ENCODE measurements around the gene SPTAN1. TPM values are rescaled to one million over a fixed set of nuclear protein-coding genes. Genes with fewer than 3 reads are reported as not detected.

SPTAN1 gene
- total RNA-seq, 1 experiment from 2014 or later = 408 TPM

DNA sequence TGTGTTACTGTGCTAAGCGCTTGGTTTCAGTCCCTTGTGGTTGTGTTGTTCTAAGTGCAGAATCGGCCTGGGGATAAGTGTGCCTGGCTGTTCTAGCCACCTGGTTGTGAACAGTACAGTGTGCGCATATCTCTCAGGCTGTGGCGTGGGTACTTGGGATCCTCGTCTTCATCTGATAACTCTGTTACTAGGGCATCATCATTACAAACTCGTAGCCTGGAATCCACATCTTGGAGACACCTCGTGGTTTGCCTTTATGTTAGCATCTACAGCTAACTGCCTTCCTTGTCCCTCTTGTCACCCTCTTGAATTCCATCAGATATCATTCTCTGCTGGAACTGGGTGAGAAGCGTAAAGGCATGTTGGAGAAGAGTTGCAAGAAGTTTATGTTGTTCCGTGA is 41.5 kb downstream of the SPTAN1 start:
- DNase-seq = no peak
- BruUV-seq (replicated peaks) = no TSS peak
- TF ChIP-seq, protein P1, sequence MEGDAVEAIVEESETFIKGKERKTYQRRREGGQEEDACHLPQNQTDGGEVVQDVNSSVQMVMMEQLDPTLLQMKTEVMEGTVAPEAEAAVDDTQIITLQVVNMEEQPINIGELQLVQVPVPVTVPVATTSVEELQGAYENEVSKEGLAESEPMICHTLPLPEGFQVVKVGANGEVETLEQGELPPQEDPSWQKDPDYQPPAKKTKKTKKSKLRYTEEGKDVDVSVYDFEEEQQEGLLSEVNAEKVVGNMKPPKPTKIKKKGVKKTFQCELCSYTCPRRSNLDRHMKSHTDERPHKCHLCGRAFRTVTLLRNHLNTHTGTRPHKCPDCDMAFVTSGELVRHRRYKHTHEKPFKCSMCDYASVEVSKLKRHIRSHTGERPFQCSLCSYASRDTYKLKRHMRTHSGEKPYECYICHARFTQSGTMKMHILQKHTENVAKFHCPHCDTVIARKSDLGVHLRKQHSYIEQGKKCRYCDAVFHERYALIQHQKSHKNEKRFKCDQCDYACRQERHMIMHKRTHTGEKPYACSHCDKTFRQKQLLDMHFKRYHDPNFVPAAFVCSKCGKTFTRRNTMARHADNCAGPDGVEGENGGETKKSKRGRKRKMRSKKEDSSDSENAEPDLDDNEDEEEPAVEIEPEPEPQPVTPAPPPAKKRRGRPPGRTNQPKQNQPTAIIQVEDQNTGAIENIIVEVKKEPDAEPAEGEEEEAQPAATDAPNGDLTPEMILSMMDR (IDR thresholded peaks at IDR 0.05; ENCODE audit: insufficient read depth in 1 of 2, low read depth in 1 of 2, low read length in 1 of 2, severe bottlenecking in 1 of 2, unreplicated experiment in 1 of 2) = no peak
- Histone ChIP-seq H3K36me3 (ENCODE audit: control insufficient read depth, insufficient read depth, low read length) (peaks cover 6% of the 10 kb centered on the region; the same call in 1 of the 2 replicates), H3K4me1 (0 out of 2 replicates have a peak, but pooled peaks cover 3% of the 10 kb centered on the region), H3K27me3 (replicated peaks; ENCODE audit: control insufficient read depth, insufficient read depth, low read length) (no peaks in the 10 kb centered on the region), H3K4me3 (ENCODE audit: low read depth, low read length) (no peak overlapping the region), H3K9me3 (no peaks in the 10 kb centered on the region)
- ChIA-PET CTCF (no interaction called here), POLR2A (no interaction called here)
- Mint-ChIP-seq H3K4me1 (ENCODE audit: low read depth, unreplicated experiment) (no peaks in the 10 kb centered on the region), H3K9me3 (ENCODE audit: unreplicated experiment) (no peaks in the 10 kb centered on the region), H3K36me3 (ENCODE audit: insufficient read depth, unreplicated experiment) (peaks cover 95% of the 10 kb centered on the region), H3K4me3 (ENCODE audit: unreplicated experiment) (no peak overlapping the region), H3K27me3 (ENCODE audit: insufficient read depth, unreplicated experiment) (no peaks in the 10 kb centered on the region), H3K27ac (ENCODE audit: unreplicated experiment) (no peak overlapping the region)
- intact Hi-C loops (cut with micrococcal nuclease; ENCODE audit: unreplicated experiment) = no loop called here

- no peak overlapping the region for H3K27ac Mint-ChIP-seq (ENCODE audit: unreplicated experiment)
- ChIA-PET POLR2A (no interaction called here), CTCF (interaction anchor here (1.2 kb wide), 1 partner anchor 41 kb away, joined by 3 read pairs; no protein-coding TSS in a partner anchor)
- no peak for DNase-seq
- H3K4me1 ChIP-seq = no peaks in the 10 kb centered on the region
- H3K4me3 Mint-ChIP-seq (ENCODE audit: unreplicated experiment) = no peak overlapping the region
- H3K36me3 ChIP-seq (ENCODE audit: control insufficient read depth, insufficient read depth, low read length) = peaks cover 4% of the 10 kb centered on the region; the same call in 1 of the 2 replicates
- peaks cover 95% of the 10 kb centered on the region for H3K36me3 Mint-ChIP-seq (ENCODE audit: insufficient read depth, unreplicated experiment)
- no TSS peak for BruUV-seq (replicated peaks)
- no peak overlapping the region for H3K4me3 ChIP-seq (ENCODE audit: low read depth, low read length)
- H3K27me3 Mint-ChIP-seq (ENCODE audit: insufficient read depth, unreplicated experiment) = no peaks in the 10 kb centered on the region
- TF ChIP-seq, protein P1 (IDR thresholded peaks at IDR 0.05; ENCODE audit: insufficient read depth in 1 of 2, low read depth in 1 of 2, low read length in 1 of 2, severe bottlenecking in 1 of 2, unreplicated experiment in 1 of 2) = no peak
- no peaks in the 10 kb centered on the region for H3K9me3 ChIP-seq
- no peaks in the 10 kb centered on the region for H3K4me1 Mint-ChIP-seq (ENCODE audit: low read depth, unreplicated experiment)
- intact Hi-C loops (cut with micrococcal nuclease; ENCODE audit: unreplicated experiment) = no loop called here
- H3K9me3 Mint-ChIP-seq (ENCODE audit: unreplicated experiment) = no peaks in the 10 kb centered on the region
- no peaks in the 10 kb centered on the region for H3K27me3 ChIP-seq (replicated peaks; ENCODE audit: control insufficient read depth, insufficient read depth, low read length)
Measured at GRCh38 chr9:128595471-128595870, 43.1 kb downstream of the SPTAN1 start.

DNA sequence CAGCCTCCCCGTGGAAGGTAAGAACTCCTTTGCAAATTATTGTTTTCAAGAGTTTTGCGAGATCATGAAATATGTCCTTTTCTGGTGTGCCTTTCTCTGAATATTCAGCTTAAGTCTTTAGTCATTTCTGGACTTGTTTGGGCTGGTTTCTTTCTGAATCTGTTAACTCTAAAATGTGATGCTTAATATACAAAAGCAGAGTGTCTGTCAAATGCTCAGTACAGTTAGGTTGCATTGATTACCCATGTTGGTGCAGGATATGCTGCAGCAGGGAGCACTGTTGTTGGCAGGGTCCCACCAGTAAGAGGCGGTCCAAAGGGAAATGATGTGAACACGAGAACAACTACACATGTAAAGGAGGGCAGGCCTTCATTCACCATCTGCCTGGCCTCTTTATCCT is 47.7 kb downstream of the SPTAN1 start:
- DNase-seq = no peak
- Mint-ChIP-seq H3K27ac (ENCODE audit: unreplicated experiment) (no peak overlapping the region), H3K9me3 (ENCODE audit: unreplicated experiment) (no peaks in the 10 kb centered on the region), H3K36me3 (ENCODE audit: insufficient read depth, unreplicated experiment) (peaks cover 95% of the 10 kb centered on the region), H3K4me3 (ENCODE audit: unreplicated experiment) (no peak overlapping the region), H3K27me3 (ENCODE audit: insufficient read depth, unreplicated experiment) (no peaks in the 10 kb centered on the region), H3K4me1 (ENCODE audit: low read depth, unreplicated experiment) (no peaks in the 10 kb centered on the region)
- intact Hi-C loops (cut with micrococcal nuclease; ENCODE audit: unreplicated experiment) = no loop called here
- Histone ChIP-seq H3K27me3 (replicated peaks; ENCODE audit: control insufficient read depth, insufficient read depth, low read length) (no peaks in the 10 kb centered on the region), H3K4me1 (no peaks in the 10 kb centered on the region), H3K9me3 (no peaks in the 10 kb centered on the region), H3K4me3 (ENCODE audit: low read depth, low read length) (no peak overlapping the region), H3K36me3 (ENCODE audit: control insufficient read depth, insufficient read depth, low read length) (peaks cover 3% of the 10 kb centered on the region)
- TF ChIP-seq, protein P1 (IDR thresholded peaks at IDR 0.05; ENCODE audit: insufficient read depth in 1 of 2, low read depth in 1 of 2, low read length in 1 of 2, severe bottlenecking in 1 of 2, unreplicated experiment in 1 of 2) = no peak
- POLR2A ChIA-PET = no interaction called here
- no TSS peak for BruUV-seq (replicated peaks)
- CTCF ChIA-PET = no interaction called here
